GM12891 (cell line): Measurements from ENCODE around the gene EFCAB11.

Experiments
- POLR2A ChIP-seq: IDR thresholded peaks from 2 replicates; pipeline ENCODE4 v1.6.1; 2011; ENCODE audit warnings: low read depth, low read length, control low read depth
- POLR2AphosphoS5 ChIP-seq: IDR thresholded peaks from 2 replicates; pipeline ENCODE4 v1.6.1; 2011; ENCODE audit warnings: low read depth, low read length, control low read depth
- SPI1 ChIP-seq: IDR thresholded peaks from 2 replicates; pipeline ENCODE4 v1.6.1; 2011; ENCODE audit warnings: low read depth, low read length, control low read depth
- TAF1 ChIP-seq: IDR thresholded peaks from 2 replicates; pipeline ENCODE4 v1.6.1; 2011; ENCODE audit warnings: low read depth, low read length, control low read depth

GRCh38 chr14:89779707-89780106 lies 174.8 kb downstream of the EFCAB11 start:
- TF ChIP-seq POLR2A (no peak), POLR2AphosphoS5 (no peak), TAF1 (no peak), SPI1 (no peak)
